Measurements from ENCODE around the gene AHCY.
"Not testable (repeated sequence)": the region's sequence is repeated elsewhere in the genome, so short reads cannot be mapped to it uniquely, and the experiment has no call there.

The AHCY gene

GRCh38 chr20:34302723-34303533 is at the start of gene AHCY:
TSS of gene AHCY (minus strand) at chr20:34303355. CDS start at chr20:34303270, 85 bp downstream.
- DNase-seq, result peak; percentile 93

GRCh38 chr20:34350095-34350494 is 46.9 kb upstream of the AHCY start:
- DNase-seq, result no peak

DNA sequence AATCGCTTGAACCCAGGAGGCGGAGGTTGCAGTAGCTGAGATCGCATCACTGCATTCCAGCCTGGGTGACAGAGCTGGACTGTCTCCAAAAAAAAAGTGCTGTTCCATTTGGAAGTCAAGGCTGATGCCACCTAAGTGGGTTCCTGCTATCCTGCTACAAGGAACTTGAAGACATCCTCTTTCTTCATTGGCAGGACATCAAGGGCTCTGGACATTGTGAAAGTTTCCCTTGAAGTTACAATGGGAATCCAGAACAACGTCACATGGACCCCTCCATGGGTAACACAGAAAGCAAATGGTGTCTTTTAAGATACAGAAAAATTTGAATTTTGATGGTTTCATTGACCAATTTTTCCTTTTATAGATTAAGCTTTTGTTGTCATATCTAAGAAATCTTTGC is 44.4 kb upstream of the AHCY start:
- DNase-seq, result no peak

DNA sequence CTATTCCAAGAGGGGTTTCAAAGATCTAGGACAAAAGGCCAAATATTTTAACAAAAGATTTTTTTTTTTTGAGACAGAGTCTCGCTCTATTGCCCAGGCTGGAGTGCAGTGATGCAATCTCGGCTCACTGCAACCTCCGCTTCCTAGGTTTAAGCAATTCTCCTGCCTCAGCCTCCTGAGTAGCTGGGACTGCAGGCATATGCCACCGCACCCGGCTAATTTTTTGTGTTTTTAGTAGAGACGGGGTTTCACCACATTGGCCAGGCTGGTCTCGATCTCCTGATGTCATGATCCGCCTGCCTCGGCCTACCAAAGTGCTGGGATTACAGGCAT is 43.3 kb upstream of the AHCY start:
- DNase-seq, result not testable (repeated sequence)

DNA sequence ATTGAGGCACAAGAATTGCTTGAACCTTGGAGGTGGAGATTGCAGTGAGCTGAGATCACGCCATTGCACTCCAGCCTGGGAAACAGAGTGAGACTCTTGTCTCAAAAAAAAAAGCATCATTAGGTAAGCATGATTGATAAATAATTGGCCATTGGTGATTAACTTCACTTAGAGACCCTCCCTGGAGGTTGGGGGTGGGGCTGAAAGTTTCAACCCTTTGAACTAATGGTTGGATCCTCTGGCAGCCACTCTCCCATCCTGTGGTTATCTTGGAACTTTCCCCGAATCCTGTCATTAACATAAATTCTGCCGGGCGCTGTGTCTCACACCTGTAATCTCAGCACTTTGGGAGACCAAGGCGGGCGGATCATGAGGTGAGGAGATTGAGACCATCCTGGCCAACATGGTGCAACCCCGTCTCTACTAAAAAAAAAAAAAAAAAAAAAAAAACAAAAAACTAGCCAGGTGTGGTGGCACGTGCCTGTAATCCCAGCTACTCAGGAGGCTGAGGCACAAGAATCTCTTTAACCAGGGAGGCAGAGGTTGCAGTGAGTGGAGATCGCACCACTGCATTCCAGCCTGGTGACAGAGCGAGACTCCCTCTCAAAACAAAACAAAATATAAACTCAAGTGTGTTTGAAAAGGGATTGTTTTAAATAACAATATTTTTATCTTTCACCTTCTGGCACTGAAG is 42.8 kb upstream of the AHCY start:
- DNase-seq, result not testable (repeated sequence)

DNA sequence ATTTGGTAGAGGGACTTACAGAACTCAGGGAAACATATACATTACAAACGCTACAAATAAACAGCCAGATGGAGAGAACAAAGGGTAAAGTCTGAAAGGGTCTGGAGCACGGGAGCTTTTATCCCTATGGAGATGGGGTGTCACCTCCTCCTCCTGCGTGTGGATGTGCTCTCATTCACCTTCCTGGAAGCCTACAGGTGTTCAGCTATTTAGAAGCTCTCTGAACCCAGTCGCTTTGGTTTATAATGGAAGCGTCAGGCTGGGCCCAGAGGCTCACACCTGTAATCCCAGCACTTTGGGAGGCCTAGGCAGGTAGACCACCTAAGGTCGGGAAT is 42.2 kb upstream of the AHCY start:
- DNase-seq, result no peak

DNA sequence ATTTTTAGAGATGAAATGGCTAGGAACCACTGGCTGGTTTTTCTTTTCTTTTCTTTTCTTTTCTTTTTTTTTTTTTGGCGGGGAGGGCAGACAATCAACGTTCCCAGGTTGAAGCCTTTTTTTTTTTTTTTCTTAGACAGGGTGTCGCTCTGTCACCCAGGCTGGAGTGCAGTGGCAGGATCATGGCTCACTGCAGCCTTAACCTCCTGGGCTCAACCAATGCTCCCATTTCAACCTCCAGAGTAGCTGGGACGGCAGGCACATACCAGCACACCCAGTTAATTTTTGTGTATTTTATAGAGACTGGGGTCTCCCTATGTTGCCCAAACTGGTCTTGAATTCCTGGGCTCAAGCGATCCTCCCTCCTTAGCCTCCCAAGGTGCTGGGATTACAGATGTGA is 41.1 kb upstream of the AHCY start:
- DNase-seq, result no peak

GRCh38 chr20:34343458-34344211 is 40.5 kb upstream of the AHCY start:
- DNase-seq, result no peak

DNA sequence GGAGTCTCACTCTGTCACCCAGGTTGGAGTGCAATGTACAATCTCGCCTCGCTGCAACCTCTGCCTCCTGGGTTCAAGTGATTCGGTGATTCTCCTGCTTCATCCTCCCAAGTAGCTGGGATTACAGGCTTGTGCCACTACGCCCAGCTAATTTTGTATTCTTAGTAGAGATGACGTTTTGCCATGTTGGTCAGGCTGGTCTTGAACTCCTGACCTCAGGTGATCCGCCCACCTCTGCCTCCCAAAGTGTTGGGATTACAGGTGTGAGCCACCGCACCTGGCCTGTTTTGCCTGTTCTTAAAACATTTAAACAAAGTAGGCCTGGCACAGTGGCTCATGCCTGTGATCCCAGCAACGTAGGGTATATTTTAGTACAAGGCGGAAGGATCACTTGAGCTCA is 38.0 kb upstream of the AHCY start:
- DNase-seq, result not testable (repeated sequence)

- DNase-seq, result not testable (repeated sequence)
These were observed 37.6 kb upstream of the AHCY start for GRCh38 chr20:34340726-34341125.

GRCh38 chr20:34337982-34338726 is 35.0 kb upstream of the AHCY start:
- DNase-seq, result no peak

DNA sequence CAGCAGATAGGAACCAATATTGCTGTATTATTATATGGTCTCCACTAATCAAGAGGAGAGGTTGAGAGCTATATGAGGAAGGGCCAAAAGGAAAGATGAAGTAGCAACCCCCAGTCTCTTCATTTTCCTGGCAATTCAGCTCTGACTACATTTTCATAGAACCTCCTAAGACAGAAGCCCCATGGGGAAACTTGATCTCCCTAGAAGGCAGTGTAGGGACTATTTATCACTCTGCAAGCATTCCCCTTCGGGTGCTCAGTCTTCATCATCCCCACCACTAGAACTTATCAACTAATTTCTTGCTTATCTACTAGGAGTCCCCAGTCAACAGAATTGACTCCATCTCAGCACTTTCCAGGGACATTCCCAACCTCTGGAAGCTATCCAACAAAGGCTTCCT is 34.4 kb upstream of the AHCY start:
- DNase-seq, result no peak

- DNase-seq, result no peak
These were observed 31.7 kb upstream of the AHCY start for GRCh38 chr20:34334654-34335407.

GRCh38 chr20:34333786-34334185 is 30.6 kb upstream of the AHCY start:
- no peak for DNase-seq

DNA sequence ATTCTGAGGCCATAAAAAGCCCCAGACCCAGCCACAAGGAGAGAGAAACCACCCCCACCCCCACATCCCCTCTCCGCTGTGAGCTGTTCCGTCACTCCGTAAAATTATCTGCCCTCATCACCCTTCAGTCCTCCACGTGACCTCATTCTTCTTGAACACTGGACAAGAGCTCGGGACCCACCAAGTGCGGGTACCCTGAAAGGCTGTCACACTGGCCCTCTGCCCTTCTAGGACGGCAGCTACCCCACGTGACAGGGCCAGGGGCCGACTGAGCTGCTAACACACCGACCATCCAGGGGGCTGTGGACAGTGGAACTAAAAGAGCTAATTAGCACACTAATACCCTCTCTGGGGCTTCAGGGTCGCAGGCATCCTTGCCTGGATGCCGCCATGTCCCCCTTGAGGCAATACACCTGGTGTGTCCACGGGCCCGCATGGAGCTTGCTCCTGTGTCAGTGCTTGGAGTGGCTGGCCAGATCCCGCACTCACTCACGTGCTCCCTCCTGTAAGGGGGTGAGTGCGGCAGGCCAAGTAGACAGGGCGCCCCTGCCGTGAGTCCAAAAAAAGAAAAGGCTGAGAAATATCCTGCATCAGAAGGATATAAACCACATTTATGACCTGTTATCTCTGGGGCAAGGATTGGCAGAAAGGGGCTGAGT is 29.2 kb upstream of the AHCY start:
- no peak for DNase-seq

GRCh38 chr20:34331838-34332237 is 28.7 kb upstream of the AHCY start:
- no peak for DNase-seq

DNA sequence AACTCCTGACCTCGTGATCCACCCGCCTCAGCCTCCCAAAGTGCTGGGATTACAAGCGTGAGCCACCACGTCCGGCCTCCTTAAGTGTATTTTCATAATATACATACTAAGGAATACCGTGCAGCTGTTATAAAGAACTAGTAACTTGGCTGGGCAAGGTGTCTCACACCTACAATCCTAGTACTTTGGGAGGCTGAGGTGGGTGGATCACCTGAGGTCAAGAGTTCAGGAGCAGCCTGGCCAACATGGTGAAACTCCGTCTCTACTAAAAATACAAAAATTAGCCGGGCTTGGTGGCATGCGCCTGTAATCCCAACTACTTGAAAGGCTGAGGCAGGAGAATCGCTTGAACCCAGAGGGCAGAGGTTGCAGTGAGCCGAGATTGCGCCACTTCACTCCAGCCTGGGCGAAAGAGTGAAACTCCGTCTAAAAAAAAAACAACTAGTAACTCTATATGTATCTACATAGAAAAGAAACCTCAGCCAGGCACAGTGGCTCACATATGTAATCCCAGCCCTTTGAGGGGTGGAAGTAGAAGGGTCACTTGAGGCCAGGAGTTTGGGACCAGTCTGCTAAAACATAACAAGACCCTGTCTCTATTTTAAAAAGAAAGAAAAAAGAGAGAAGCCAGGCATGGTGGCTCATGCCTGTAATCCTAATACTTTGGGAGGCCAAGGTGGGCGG is 27.8 kb upstream of the AHCY start:
- not testable (repeated sequence) for DNase-seq

DNA sequence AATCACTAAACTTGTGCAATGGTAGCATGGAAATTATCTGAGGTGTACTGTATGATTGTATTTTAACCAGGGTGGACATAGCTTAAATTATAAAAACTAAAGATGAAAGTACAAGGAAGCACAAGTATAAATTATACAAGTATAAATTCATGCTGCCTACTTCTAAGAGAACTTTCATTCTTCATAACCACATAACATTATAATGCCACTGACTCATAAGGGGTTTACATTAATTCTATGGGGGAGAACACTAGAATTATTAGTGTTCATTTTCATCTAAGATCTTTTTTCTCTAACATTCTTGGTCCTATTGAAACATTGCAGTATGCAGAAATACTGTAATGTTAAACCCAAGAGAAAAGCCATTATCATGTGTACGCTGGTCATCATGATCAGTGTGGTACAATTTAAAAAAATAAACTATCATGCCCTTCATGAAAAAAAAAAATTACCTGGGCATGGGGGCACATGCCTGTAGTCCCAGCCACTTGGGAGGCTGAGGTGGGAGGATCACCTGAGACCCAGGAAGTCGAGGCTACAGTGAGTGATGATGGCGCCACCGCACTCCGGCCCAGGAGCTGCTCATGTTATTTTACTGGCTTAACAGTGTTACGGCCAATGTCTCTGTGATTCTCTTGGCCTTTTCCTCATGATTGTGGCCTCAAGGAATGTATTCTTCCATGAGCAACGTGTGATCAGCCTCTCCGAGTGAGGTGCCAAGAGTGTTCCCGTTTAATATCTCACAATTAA is 25.9 kb upstream of the AHCY start:
- no peak for DNase-seq

- DNase-seq, result not testable (repeated sequence)
These were observed 25.1 kb upstream of the AHCY start for GRCh38 chr20:34328207-34328606.

DNA sequence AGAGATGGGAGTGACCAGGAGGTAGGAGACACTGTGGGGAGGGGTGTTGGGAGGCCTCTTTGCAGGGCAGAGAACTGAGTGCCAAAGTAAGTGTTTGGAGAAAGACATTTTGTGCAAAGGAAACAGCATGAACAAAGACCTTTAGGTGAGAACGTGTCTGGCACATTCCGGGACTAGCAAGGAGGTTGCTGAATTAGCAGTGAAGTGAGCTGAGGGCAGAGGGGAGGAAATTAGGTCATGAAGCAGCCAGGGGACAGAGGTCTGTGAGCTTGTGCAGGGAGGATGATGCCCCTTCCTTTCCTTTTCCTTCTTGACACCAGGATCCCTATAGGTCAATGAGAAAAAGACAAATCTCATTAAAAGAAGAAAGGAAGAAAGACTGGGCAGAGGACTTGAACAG is 21.4 kb upstream of the AHCY start:
- DNase-seq, result no peak

Data from activated CD4-positive, CD25-positive, alpha-beta regulatory T cell treated with anti-CD3 and anti-CD28 coated beads, Interleukin-2, amount 50 U/mL, for 72 hours (primary cell).